GM23338 (cell line): ENCODE measurements around the gene LIPA. TPM values are rescaled to one million over a fixed set of nuclear protein-coding genes. Genes with fewer than 3 reads are reported as not detected.

Experiments
- ATAC-seq: fragments of 200-7000 bp; cut with Tn5 transposase; 3 replicates; pipeline ENCODE4 v1.9.1; 2020
- DNase-seq: peaks from one replicate; pipeline ENCODE4 v3.0.0-alpha.2; 2015; ENCODE audit warnings: low spot score
- H2AFZ ChIP-seq: fragments of 200-600 bp; sonication (generic); 2 replicates; pipeline ENCODE4 v1.8.0; 2016; ENCODE audit warnings: antibody characterized with exemption, mild to moderate bottlenecking, moderate library complexity
- H3F3A ChIP-seq: fragments of 200-600 bp; sonication (generic); replicated peaks from 2 replicates; pipeline ENCODE4 v1.8.0; 2017; ENCODE audit warnings: antibody characterized with exemption, mixed run types, low read depth
- H3K27ac ChIP-seq: fragments of 200-600 bp; sonication (generic); 2 replicates; pipeline ENCODE4 v1.6.1; 2016; ENCODE audit warnings: low read depth
- H3K27me3 ChIP-seq: fragments of 200-600 bp; sonication (generic); 2 replicates; pipeline ENCODE4 v1.8.0; 2016; ENCODE audit warnings: mild to moderate bottlenecking, mixed run types, moderate library complexity; ENCODE audit not compliant: insufficient read depth
- H3K36me3 ChIP-seq: fragments of 200-600 bp; sonication (generic); 2 replicates; pipeline ENCODE4 v1.8.0; 2016; ENCODE audit warnings: mild to moderate bottlenecking; ENCODE audit not compliant: insufficient read depth
- H3K4me1 ChIP-seq: fragments of 200-600 bp; sonication (generic); 2 replicates; pipeline ENCODE4 v1.8.0; 2016; ENCODE audit warnings: mild to moderate bottlenecking, moderate library complexity; ENCODE audit not compliant: insufficient read depth
- H3K4me2 ChIP-seq: fragments of 200-600 bp; sonication (generic); 2 replicates; pipeline ENCODE4 v1.7.1; 2017; ENCODE audit warnings: mixed run types
- H3K4me3 ChIP-seq: fragments of 200-600 bp; sonication (generic); 2 replicates; pipeline ENCODE4 v1.6.1; 2016; ENCODE audit warnings: mixed run types
- H3K79me2 ChIP-seq: fragments of 200-600 bp; sonication (generic); replicated peaks from 2 replicates; pipeline ENCODE4 v1.8.0; 2017; ENCODE audit warnings: mild to moderate bottlenecking; ENCODE audit not compliant: insufficient read depth
- H3K9me2 ChIP-seq: fragments of 200-600 bp; sonication (generic); 2 replicates; pipeline ENCODE4 v1.8.0; 2017; ENCODE audit not compliant: insufficient read depth
- H4K20me1 ChIP-seq: fragments of 200-600 bp; sonication (generic); replicated peaks from 2 replicates; pipeline ENCODE4 v1.8.0; 2017; ENCODE audit warnings: mild to moderate bottlenecking; ENCODE audit not compliant: insufficient read depth
- H3K27ac Mint-ChIP-seq: 2 replicates; pipeline ENCODE4 v1.8.0; 2020; ENCODE audit warnings: inconsistent platforms, mild to moderate bottlenecking, moderate library complexity, mixed read lengths
- H3K27me3 Mint-ChIP-seq: 3 replicates; pipeline ENCODE4 v1.8.0; 2022; ENCODE audit warnings: low read depth, mild to moderate bottlenecking, moderate library complexity, mixed read lengths, inconsistent platforms; ENCODE audit not compliant: insufficient read depth, poor library complexity
- H3K36me3 Mint-ChIP-seq: 3 replicates; pipeline ENCODE4 v1.8.0; 2021; ENCODE audit warnings: low read depth, mild to moderate bottlenecking, inconsistent platforms, moderate library complexity, mixed read lengths
- H3K4me1 Mint-ChIP-seq: 3 replicates; pipeline ENCODE4 v1.8.0; 2020; ENCODE audit warnings: mild to moderate bottlenecking, inconsistent platforms, mixed read lengths
- H3K4me3 Mint-ChIP-seq: 3 replicates; pipeline ENCODE4 v1.8.0; 2021; ENCODE audit warnings: moderate library complexity, mild to moderate bottlenecking, inconsistent platforms, mixed read lengths
- H3K9me3 Mint-ChIP-seq: 3 replicates; pipeline ENCODE4 v1.8.0; 2020; ENCODE audit warnings: moderate library complexity, mild to moderate bottlenecking, inconsistent platforms, mixed read lengths
- CREB1 ChIP-seq: fragments of 250-450 bp; sonication (Bioruptor Pico); IDR thresholded peaks from 2 replicates; pipeline ENCODE4 v1.5.0; 2020; ENCODE audit warnings: low read depth, mild to moderate bottlenecking, moderate library complexity
- EZH2 ChIP-seq: fragments of 200-600 bp; sonication (generic); IDR thresholded peaks from one replicate; pipeline ENCODE4 v1.8.0; 2017; ENCODE audit warnings: antibody characterized with exemption, mild to moderate bottlenecking, low read depth; ENCODE audit not compliant: unreplicated experiment
- NANOG ChIP-seq: IDR thresholded peaks from 2 replicates; pipeline ENCODE4 v1.6.1; 2016; ENCODE audit warnings: antibody characterized with exemption, borderline replicate concordance
- POLR2AphosphoS5 ChIP-seq: IDR thresholded peaks from 2 replicates; pipeline ENCODE4 v1.6.1; 2016; ENCODE audit warnings: antibody characterized with exemption, low read depth
- REST ChIP-seq: IDR thresholded peaks from one replicate; pipeline ENCODE4 v1.6.1; 2018; ENCODE audit warnings: antibody characterized with exemption; ENCODE audit not compliant: unreplicated experiment
- ZNF331 ChIP-seq: fragments of 250-450 bp; sonication (Bioruptor Pico); IDR thresholded peaks from 2 replicates; pipeline ENCODE4 v1.5.0; 2020; ENCODE audit warnings: low read depth, mild to moderate bottlenecking, moderate library complexity
- polyA plus RNA-seq: library from polyadenylated mRNA; unstranded; fragments of >200 nt; fragmentation: Nextera tagmentation; extraction: Ambion mirVana; gene quantifications from 2 replicates; pipeline ENCODE4 v1.2.1, GENCODE V29; 2016
- total RNA-seq: library from RNA; depleted of rRNA; stranded (reverse); fragments of >200 nt; shearing (Covaris generic); gene quantifications from 2 replicates; pipeline ENCODE4 v1.2.3, GENCODE V29; 2014
- TF ChIP-seq, protein P1 (sequence below), 2 experiments: fragments of 200-600 bp in 1 of 2; sonication (generic) in 1 of 2; conservative IDR thresholded peaks; 2 replicates each; pipeline versions ENCODE4 v1.5.1 to v1.6.1; 2016 to 2017; ENCODE audit warnings: antibody characterized with exemption in 2 of 2, low read depth in 2 of 2, mild to moderate bottlenecking in 2 of 2, moderate library complexity in 1 of 2

Gene LIPA
- total and polyA plus RNA-seq, 2 experiments from 2014 or later = 37.8 to 86.3 TPM

DNA sequence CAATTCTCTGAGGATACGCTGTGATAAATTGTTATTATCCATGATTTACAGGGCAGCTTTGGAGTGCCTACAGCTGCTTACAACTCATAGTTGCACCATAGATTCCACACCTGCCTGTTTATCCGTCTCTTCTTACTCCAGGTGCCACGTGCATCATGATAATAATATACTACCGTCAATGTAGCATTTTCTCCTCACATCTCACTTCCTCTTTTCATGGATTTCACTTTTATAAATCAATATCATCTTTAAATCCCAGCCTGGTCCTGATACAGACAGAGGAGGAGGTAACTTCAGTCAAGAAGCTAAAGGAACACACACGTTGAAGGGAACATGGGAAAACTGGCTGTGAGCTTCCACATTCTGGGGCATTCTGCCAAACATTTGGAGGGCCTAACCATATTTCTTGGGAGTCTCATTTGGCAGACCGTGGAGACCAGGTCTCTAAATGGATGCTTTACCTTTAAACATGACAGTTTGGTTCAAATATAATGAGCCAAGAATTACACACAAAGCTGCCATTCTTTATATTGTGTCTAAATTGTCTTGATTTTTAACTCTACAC is 46.9 kb downstream of the LIPA start:
- DNase-seq (no peak), ATAC-seq (no peak)
- TF ChIP-seq ZNF331 (CRISPR knock-in tag) = no peak
- TF ChIP-seq, protein P1, sequence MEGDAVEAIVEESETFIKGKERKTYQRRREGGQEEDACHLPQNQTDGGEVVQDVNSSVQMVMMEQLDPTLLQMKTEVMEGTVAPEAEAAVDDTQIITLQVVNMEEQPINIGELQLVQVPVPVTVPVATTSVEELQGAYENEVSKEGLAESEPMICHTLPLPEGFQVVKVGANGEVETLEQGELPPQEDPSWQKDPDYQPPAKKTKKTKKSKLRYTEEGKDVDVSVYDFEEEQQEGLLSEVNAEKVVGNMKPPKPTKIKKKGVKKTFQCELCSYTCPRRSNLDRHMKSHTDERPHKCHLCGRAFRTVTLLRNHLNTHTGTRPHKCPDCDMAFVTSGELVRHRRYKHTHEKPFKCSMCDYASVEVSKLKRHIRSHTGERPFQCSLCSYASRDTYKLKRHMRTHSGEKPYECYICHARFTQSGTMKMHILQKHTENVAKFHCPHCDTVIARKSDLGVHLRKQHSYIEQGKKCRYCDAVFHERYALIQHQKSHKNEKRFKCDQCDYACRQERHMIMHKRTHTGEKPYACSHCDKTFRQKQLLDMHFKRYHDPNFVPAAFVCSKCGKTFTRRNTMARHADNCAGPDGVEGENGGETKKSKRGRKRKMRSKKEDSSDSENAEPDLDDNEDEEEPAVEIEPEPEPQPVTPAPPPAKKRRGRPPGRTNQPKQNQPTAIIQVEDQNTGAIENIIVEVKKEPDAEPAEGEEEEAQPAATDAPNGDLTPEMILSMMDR (conservative IDR thresholded peaks at IDR 0.05; ENCODE audit: low read depth in 2 of 2) = no peak
- TF ChIP-seq EZH2 = no peak
- no peak for TF ChIP-seq REST
- Histone ChIP-seq H3K79me2 (no peaks in the 10 kb centered on the region), H4K20me1 (no peaks in the 10 kb centered on the region), H3K4me1 (peaks cover 30% of the 10 kb centered on the region), H2AFZ (no peak overlapping the region), H3K4me3 (no peak overlapping the region), H3K9me2 (peaks cover 8% of the 10 kb centered on the region), H3K27ac (no peak overlapping the region), H3K4me2 (0 out of 2 replicates have a peak overlapping the region, but pooled peaks have one; percentile 99), H3K27me3 (peaks cover 59% of the 10 kb centered on the region), H3F3A (0 out of 2 replicates have a peak, but pooled peaks cover 7% of the 10 kb centered on the region), H3K36me3 (no peaks in the 10 kb centered on the region)
- Mint-ChIP-seq H3K27ac (no peak overlapping the region), H3K27me3 (peaks cover 38% of the 10 kb centered on the region), H3K4me1 (peaks cover 16% of the 10 kb centered on the region), H3K9me3 (no peaks in the 10 kb centered on the region), H3K4me3 (no peak overlapping the region), H3K36me3 (no peaks in the 10 kb centered on the region)

GRCh38 chr10:89203237-89203636 is 48.3 kb downstream of the LIPA start:
- ATAC-seq (no peak), DNase-seq (no peak)
- Histone ChIP-seq H3K4me3 (no peak overlapping the region), H3F3A (0 out of 2 replicates have a peak, but pooled peaks cover 4% of the 10 kb centered on the region), H4K20me1 (no peaks in the 10 kb centered on the region), H3K4me2 (no peak overlapping the region), H3K4me1 (peaks cover 24% of the 10 kb centered on the region), H3K27ac (no peak overlapping the region), H2AFZ (peak overlapping the region; percentile 73; the same call in 1 of the 2 replicates), H3K9me2 (peaks cover 8% of the 10 kb centered on the region), H3K36me3 (no peaks in the 10 kb centered on the region), H3K79me2 (no peaks in the 10 kb centered on the region), H3K27me3 (peaks cover 45% of the 10 kb centered on the region)
- Mint-ChIP-seq H3K4me1 (peaks cover 16% of the 10 kb centered on the region), H3K9me3 (no peaks in the 10 kb centered on the region), H3K27ac (no peak overlapping the region), H3K4me3 (no peak overlapping the region), H3K27me3 (peaks cover 27% of the 10 kb centered on the region), H3K36me3 (no peaks in the 10 kb centered on the region)
- no peak for TF ChIP-seq ZNF331 (CRISPR knock-in tag)
- no peak for TF ChIP-seq POLR2AphosphoS5
- no peak for TF ChIP-seq CREB1 (CRISPR knock-in tag)
- no peak for TF ChIP-seq NANOG
- TF ChIP-seq, protein P1 (conservative IDR thresholded peaks at IDR 0.05; ENCODE audit: low read depth in 2 of 2) = no peak
